K562 (cell line): ENCODE data around the gene GFOD1. TPM values are rescaled to one million over a fixed set of nuclear protein-coding genes. Genes with fewer than 3 reads are reported as not detected.

ENCODE experiments used
- ATF1 ChIP-seq, 2 experiments: fragments of 450-650 bp in 1 of 2; IDR thresholded peaks; 2 replicates each; pipeline ENCODE4 v1.6.1; 2016; ENCODE audit warnings: missing compliant biosample characterization in 1 of 2, missing genetic modification characterization in 1 of 2
- BCOR ChIP-seq: fragments of 450-650 bp; IDR thresholded peaks from 2 replicates; pipeline ENCODE4 v1.6.1; 2016
- DMBX1 ChIP-seq: fragments of 250-450 bp; sonication (Bioruptor Pico); IDR thresholded peaks from 2 replicates; pipeline ENCODE4 v1.8.0; 2022; ENCODE audit warnings: inconsistent platforms, mild to moderate bottlenecking, moderate library complexity, borderline replicate concordance
- ELK3 ChIP-seq: fragments of 450-650 bp; formaldehyde crosslinking; IDR thresholded peaks from 2 replicates; pipeline ENCODE4 v1.4.0; 2020; ENCODE audit warnings: mild to moderate bottlenecking
- GABPB2 ChIP-seq: fragments of 250-450 bp; sonication (Bioruptor Pico); conservative IDR thresholded peaks from 2 replicates; pipeline ENCODE4 v1.5.1; 2021; ENCODE audit warnings: mild to moderate bottlenecking
- KAT2B ChIP-seq: IDR thresholded peaks from one replicate; pipeline ENCODE4 v1.6.1; 2012; ENCODE audit warnings: low read depth, mild to moderate bottlenecking, control low read depth, inconsistent platforms, low read length, moderate library complexity
- KAT8 ChIP-seq: fragments of 450-650 bp; IDR thresholded peaks from 2 replicates; pipeline ENCODE4 v1.6.1; 2016; ENCODE audit warnings: low read depth, mild to moderate bottlenecking
- LARP7 ChIP-seq: fragments of 450-650 bp; IDR thresholded peaks from 2 replicates; pipeline ENCODE4 v1.6.1; 2016
- MAFK ChIP-seq: IDR thresholded peaks from 2 replicates; pipeline ENCODE4 v1.6.1; 2011; ENCODE audit warnings: low read length, improper control_type of control experiment
- XRCC5 ChIP-seq: fragments of 200-400 bp; formaldehyde crosslinking; IDR thresholded peaks from 2 replicates; pipeline ENCODE4 v1.6.1; 2017; ENCODE audit warnings: low read depth, mild to moderate bottlenecking, low read length
- ZNF174 ChIP-seq: fragments of 250-450 bp; sonication (Bioruptor Pico); IDR thresholded peaks from 2 replicates; pipeline ENCODE4 v1.4.0; 2020; ENCODE audit warnings: mild to moderate bottlenecking
- ZNF263 ChIP-seq: sonication (generic); formaldehyde crosslinking; IDR thresholded peaks from 2 replicates; pipeline ENCODE4 v1.8.0; 2022; ENCODE audit warnings: mild to moderate bottlenecking, missing genetic modification reagents, borderline replicate concordance
- ZNF282 ChIP-seq: sonication (generic); formaldehyde crosslinking; IDR thresholded peaks from 2 replicates; pipeline ENCODE4 v1.8.1; 2023; ENCODE audit warnings: missing genetic modification reagents
- ZNF592 ChIP-seq: fragments of 450-650 bp; IDR thresholded peaks from 2 replicates; pipeline ENCODE4 v1.6.1; 2017; ENCODE audit warnings: antibody characterized with exemption, mild to moderate bottlenecking
- ZSCAN32 ChIP-seq: fragments of 450-650 bp; formaldehyde crosslinking; IDR thresholded peaks from 2 replicates; pipeline ENCODE4 v1.4.0; 2020; ENCODE audit warnings: mild to moderate bottlenecking, moderate library complexity
- polyA plus RNA-seq, 8 experiments: library from polyadenylated mRNA; depleted of rRNA in 4 of 8; stranded (reverse) in 5 of 8; unstranded in 3 of 8; fragments of >200 nt; fragmentation: Nextera tagmentation in 2 of 8; fragmentation: Illumina TruSeq in 1 of 8; extraction: Ambion mirVana in 2 of 8; extraction: Trizol in 1 of 8; gene quantifications; 2 replicates each; pipeline versions ENCODE4 v1.2.1 to v1.2.3, GENCODE V29; 2011 to 2014; ENCODE audit warnings: inconsistent platforms in 1 of 8, missing spikeins in 1 of 8
- total RNA-seq, 7 experiments: library from RNA; depleted of rRNA in 6 of 7; stranded (reverse); fragments of >200 nt in 6 of 7; fragmentation: Illumina TruSeq in 2 of 7; extraction: Trizol in 2 of 7; gene quantifications; 2 replicates each; pipeline versions ENCODE4 v1.2.1 to v1.2.3, GENCODE V29; 2011 to 2021; ENCODE audit warnings: low replicate concordance in 1 of 7
- TF ChIP-seq, protein P1 (sequence below): fragments of 450-650 bp; formaldehyde crosslinking; IDR thresholded peaks from 2 replicates; pipeline ENCODE4 v1.4.0; 2020; ENCODE audit warnings: mild to moderate bottlenecking, moderate library complexity
- TF ChIP-seq, protein P2 (sequence below), 2 experiments: fragments of 250-450 bp in 1 of 2; fragments of 450-650 bp in 1 of 2; sonication (Bioruptor Pico) in 1 of 2; IDR thresholded peaks; 2 replicates each; pipeline versions ENCODE4 v1.6.1 to v1.8.0; 2016 to 2021; ENCODE audit warnings: mild to moderate bottlenecking in 2 of 2, moderate library complexity in 2 of 2, missing compliant biosample characterization in 1 of 2, missing genetic modification characterization in 1 of 2
- TF ChIP-seq, protein P3 (sequence below): fragments of 450-650 bp; IDR thresholded peaks from 2 replicates; pipeline ENCODE4 v1.6.1; 2016; ENCODE audit warnings: borderline replicate concordance

Gene GFOD1
- total and polyA plus RNA-seq, 9 of the 15 experiments (the other 6 are each of a cell fraction or from before 2014, with no cell fraction given): 3.8 to 12.0 (median 8.2) TPM

DNA sequence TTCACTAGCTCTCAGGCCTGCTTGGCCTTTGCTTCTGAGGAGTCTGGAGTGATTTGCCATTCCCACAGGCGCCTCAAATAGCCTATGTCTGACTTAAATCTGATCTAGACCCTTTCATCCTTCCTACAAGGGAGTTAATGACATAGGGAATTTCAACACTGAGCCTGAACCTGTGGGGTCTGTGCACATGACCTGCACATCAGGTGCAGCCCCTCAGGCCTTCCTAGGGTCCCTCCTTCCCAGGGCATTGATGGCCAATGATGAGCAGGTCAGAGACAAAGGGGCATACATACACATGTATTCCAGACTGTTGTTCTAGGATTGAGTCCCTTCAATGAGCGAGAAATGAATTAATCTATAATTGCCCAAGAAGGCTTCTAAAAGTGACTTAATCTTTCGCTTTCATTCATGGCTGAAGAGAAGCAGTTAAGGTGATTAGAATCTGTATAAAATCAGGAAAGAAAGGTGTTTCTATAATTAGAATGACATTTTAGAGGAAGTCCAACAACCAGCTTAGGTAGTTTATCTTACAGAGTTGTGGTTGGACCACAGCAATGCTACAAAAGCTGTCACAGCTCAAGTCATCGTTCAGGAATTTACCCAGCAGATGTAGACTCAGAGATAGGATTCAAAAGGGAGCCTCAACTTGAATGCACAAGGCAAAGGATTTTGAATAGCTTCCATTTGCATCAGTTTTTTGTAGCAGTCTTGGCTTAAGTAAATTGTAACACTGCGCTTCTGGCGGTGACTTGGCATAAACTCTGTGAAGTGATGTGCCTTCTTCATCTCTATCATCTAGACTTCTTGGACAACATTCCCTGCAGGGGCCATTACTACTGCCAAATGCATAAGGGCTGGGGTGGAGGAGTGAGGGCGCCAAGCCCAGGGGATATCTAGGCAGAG is 132.1 kb downstream of the GFOD1 start (continued):
- TF ChIP-seq, protein P1, sequence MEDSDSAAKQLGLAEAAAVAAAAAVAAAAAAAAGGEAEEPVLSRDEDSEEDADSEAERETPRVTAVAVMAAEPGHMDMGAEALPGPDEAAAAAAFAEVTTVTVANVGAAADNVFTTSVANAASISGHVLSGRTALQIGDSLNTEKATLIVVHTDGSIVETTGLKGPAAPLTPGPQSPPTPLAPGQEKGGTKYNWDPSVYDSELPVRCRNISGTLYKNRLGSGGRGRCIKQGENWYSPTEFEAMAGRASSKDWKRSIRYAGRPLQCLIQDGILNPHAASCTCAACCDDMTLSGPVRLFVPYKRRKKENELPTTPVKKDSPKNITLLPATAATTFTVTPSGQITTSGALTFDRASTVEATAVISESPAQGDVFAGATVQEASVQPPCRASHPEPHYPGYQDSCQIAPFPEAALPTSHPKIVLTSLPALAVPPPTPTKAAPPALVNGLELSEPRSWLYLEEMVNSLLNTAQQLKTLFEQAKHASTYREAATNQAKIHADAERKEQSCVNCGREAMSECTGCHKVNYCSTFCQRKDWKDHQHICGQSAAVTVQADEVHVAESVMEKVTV (CRISPR knock-in tag): peak; percentile 50
- TF ChIP-seq ZNF263 (CRISPR knock-in tag) (no peak), ZNF592 (0 out of 2 replicates have a peak, but pooled peaks have one; percentile 32), ZNF174 (no peak), DMBX1 (CRISPR knock-in tag) (peak; percentile 79; the same call in 1 of the 2 replicates), LARP7 (no peak), ATF1 (CRISPR knock-in tag; IDR thresholded peaks at IDR 0.05) (no peak), ATF1 (tag; IDR thresholded peaks at IDR 0.05) (peak; percentile 35; the same call in 1 of the 2 replicates), ZSCAN32 (CRISPR knock-in tag) (no peak), XRCC5 (no peak), BCOR (peak; percentile 76), GABPB2 (CRISPR knock-in tag) (no peak), ZNF282 (CRISPR knock-in tag) (no peak), KAT2B (no peak), MAFK (peak; percentile 66; the same call in 1 of the 2 replicates), KAT8 (no peak), ELK3 (CRISPR knock-in tag) (no peak)
- TF ChIP-seq, protein P2, sequence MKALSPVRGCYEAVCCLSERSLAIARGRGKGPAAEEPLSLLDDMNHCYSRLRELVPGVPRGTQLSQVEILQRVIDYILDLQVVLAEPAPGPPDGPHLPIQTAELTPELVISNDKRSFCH (CRISPR knock-in tag; IDR thresholded peaks at IDR 0.05): no peak
- TF ChIP-seq, protein P2 (tag; IDR thresholded peaks at IDR 0.05): peak; percentile 98
- TF ChIP-seq, protein P3, sequence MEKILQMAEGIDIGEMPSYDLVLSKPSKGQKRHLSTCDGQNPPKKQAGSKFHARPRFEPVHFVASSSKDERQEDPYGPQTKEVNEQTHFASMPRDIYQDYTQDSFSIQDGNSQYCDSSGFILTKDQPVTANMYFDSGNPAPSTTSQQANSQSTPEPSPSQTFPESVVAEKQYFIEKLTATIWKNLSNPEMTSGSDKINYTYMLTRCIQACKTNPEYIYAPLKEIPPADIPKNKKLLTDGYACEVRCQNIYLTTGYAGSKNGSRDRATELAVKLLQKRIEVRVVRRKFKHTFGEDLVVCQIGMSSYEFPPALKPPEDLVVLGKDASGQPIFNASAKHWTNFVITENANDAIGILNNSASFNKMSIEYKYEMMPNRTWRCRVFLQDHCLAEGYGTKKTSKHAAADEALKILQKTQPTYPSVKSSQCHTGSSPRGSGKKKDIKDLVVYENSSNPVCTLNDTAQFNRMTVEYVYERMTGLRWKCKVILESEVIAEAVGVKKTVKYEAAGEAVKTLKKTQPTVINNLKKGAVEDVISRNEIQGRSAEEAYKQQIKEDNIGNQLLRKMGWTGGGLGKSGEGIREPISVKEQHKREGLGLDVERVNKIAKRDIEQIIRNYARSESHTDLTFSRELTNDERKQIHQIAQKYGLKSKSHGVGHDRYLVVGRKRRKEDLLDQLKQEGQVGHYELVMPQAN: no peak
